CD8-positive, alpha-beta memory T cell (primary cell): ENCODE results near the gene RNF13. TPM values are rescaled to one million over a fixed set of nuclear protein-coding genes. Genes with fewer than 3 reads are reported as not detected.
A peak's percentile ranks its signal among the peaks of the same experiment; 100 is the strongest.

Experiments used
- CTCF ChIA-PET: fragments of 350-600 bp; sonication (Branson Sonifier 250); formaldehyde crosslinking; loops from one replicate; lab custom pipeline; 2021; ENCODE audit warnings: antibody characterized with exemption; lab: Charles Lee
- POLR2A ChIA-PET: fragments of 350-600 bp; sonication (Branson Sonifier 250); formaldehyde crosslinking; loops from one replicate; lab custom pipeline; 2021; ENCODE audit warnings: antibody characterized with exemption; lab: Charles Lee
- DNase-seq, 5 donors: peaks; one replicate each; pipeline versions ENCODE4 v3.0.0 to v3.0.0-alpha.2; 2020 to 2022; ENCODE audit warnings: mixed read lengths in 1 of 5
- H3K27ac ChIP-seq: one replicate; pipeline ENCODE4 v1.7.0; 2013; ENCODE audit warnings: low read depth, mild to moderate bottlenecking, low read length, moderate library complexity
- H3K27me3 ChIP-seq: 2 replicates; pipeline ENCODE4 v1.7.0; 2013; ENCODE audit warnings: low read length, mild to moderate bottlenecking; ENCODE audit not compliant: insufficient read depth, poor library complexity, severe bottlenecking
- H3K36me3 ChIP-seq: 2 replicates; pipeline ENCODE4 v1.7.0; 2013; ENCODE audit warnings: mild to moderate bottlenecking, low read length, moderate library complexity; ENCODE audit not compliant: insufficient read depth
- H3K4me1 ChIP-seq: 2 replicates; pipeline ENCODE4 v1.7.0; 2013; ENCODE audit warnings: mild to moderate bottlenecking, low read length, moderate library complexity; ENCODE audit not compliant: insufficient read depth
- H3K4me3 ChIP-seq: 2 replicates; pipeline ENCODE4 v1.7.0; 2013; ENCODE audit warnings: mild to moderate bottlenecking, low read length
- H3K9me3 ChIP-seq: 2 replicates; pipeline ENCODE4 v1.7.0; 2013; ENCODE audit warnings: mild to moderate bottlenecking, low read length
- H3K27ac Mint-ChIP-seq, 8 donors: one replicate each; pipeline ENCODE4 v1.8.0; 2020 to 2021; ENCODE audit warnings: mixed read lengths in 8 of 8, mild to moderate bottlenecking in 6 of 8, inconsistent platforms in 3 of 8, moderate library complexity in 3 of 8
- H3K27me3 Mint-ChIP-seq, 2 donors: one replicate each; pipeline ENCODE4 v1.8.0; 2020 to 2021; ENCODE audit warnings: mixed read lengths in 2 of 2, mild to moderate bottlenecking in 1 of 2, moderate library complexity in 1 of 2
- H3K36me3 Mint-ChIP-seq, 3 donors: one replicate each; pipeline ENCODE4 v1.8.0; 2020 to 2021; ENCODE audit warnings: mixed read lengths in 3 of 3, inconsistent platforms in 1 of 3, mild to moderate bottlenecking in 1 of 3
- H3K4me1 Mint-ChIP-seq, 3 donors: one replicate each; pipeline ENCODE4 v1.8.0; 2020 to 2021; ENCODE audit warnings: mixed read lengths in 3 of 3, inconsistent platforms in 1 of 3, mild to moderate bottlenecking in 1 of 3
- H3K4me3 Mint-ChIP-seq, 7 donors: one replicate each; pipeline ENCODE4 v1.8.0; 2020 to 2021; ENCODE audit warnings: mixed read lengths in 7 of 7, mild to moderate bottlenecking in 6 of 7, moderate library complexity in 4 of 7, inconsistent platforms in 2 of 7
- H3K9me3 Mint-ChIP-seq, 5 donors: one replicate each; pipeline ENCODE4 v1.8.0; 2020 to 2022; ENCODE audit warnings: mixed read lengths in 5 of 5, mild to moderate bottlenecking in 3 of 5, moderate library complexity in 2 of 5, inconsistent platforms in 1 of 5
- polyA plus RNA-seq: library from polyadenylated mRNA; unstranded; fragments of 300-500 nt; fragmentation: Illumina TruSeq; gene quantifications from one replicate; pipeline ENCODE4 v1.2.3, GENCODE V29; 2021
- total RNA-seq, 2 experiments: library from RNA; stranded (reverse); gene quantifications; one replicate each; pipeline ENCODE4 v1.2.3, GENCODE V29; 2021

RNF13 gene
- total and polyA plus RNA-seq, 3 experiments from 2014 or later: 33.5 to 110 (median 33.6) TPM

- DNase-seq: no peak
- ChIA-PET CTCF (interaction anchor here (0.8 kb wide), 1 partner anchor 93 kb away, joined by 3 read pairs; no protein-coding TSS in a partner anchor), POLR2A (no interaction called here)
- peaks cover 9 to 49% (median 19%) of the 10 kb centered on the region in 3 donors for H3K36me3 Mint-ChIP-seq
- Histone ChIP-seq H3K9me3 (no peaks in the 10 kb centered on the region), H3K4me1 (no peaks in the 10 kb centered on the region), H3K4me3 (no peak overlapping the region), H3K27ac (no peak overlapping the region), H3K36me3 (peaks cover 6% of the 10 kb centered on the region), H3K27me3 (no peaks in the 10 kb centered on the region)
- H3K27me3 Mint-ChIP-seq: no peaks in the 10 kb centered on the region
- H3K4me3 Mint-ChIP-seq: no peak overlapping the region
- H3K9me3 Mint-ChIP-seq: no peaks in the 10 kb centered on the region
- H3K27ac Mint-ChIP-seq: no peak overlapping the region
- peaks cover 13 to 21% (median 16%) of the 10 kb centered on the region in 3 donors for H3K4me1 Mint-ChIP-seq
Observed at GRCh38 chr3:149901770-149902169, 88.8 kb downstream of the RNF13 start.

DNA sequence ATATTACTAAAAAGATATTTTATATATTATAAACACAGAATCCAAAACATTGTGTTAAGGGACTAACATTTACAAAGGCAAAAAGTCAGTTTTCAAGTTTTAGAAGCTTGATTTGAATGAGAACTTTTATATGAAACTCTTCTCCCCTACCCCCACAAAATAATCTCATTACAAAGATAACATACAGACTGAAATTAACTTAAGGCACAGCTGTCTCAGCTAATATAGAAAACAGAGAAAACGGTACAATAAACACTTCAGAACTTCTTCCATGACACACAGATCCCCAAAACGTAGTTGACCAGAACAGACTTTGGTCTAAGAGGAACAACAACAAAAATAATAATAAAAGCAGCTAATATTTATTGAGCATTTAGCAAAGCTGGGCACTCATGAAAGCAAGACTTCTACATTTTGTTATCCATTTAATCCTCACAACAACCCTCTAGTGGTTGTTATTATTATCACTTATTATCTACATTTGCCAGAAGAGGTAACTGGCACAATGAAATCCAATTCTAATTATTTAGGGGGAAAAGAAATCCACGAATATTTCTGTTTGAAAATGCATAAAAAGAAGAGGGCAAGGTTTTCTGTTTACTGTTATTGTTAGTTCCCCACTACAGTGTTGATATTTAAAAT is 89.6 kb downstream of the RNF13 start:
- ChIA-PET CTCF (interaction anchor here (0.8 kb wide), 1 partner anchor 94 kb away, joined by 3 read pairs; no protein-coding TSS in a partner anchor), POLR2A (no interaction called here)
- DNase-seq: no peak
- Histone ChIP-seq H3K27ac (no peak overlapping the region), H3K9me3 (no peaks in the 10 kb centered on the region), H3K36me3 (peaks cover 2% of the 10 kb centered on the region), H3K27me3 (no peaks in the 10 kb centered on the region), H3K4me1 (no peaks in the 10 kb centered on the region), H3K4me3 (no peak overlapping the region)
- no peak overlapping the region for H3K27ac Mint-ChIP-seq
- no peak overlapping the region for H3K4me3 Mint-ChIP-seq
- no peaks in the 10 kb centered on the region for H3K27me3 Mint-ChIP-seq
- peaks cover 13 to 21% (median 16%) of the 10 kb centered on the region in 3 donors for H3K4me1 Mint-ChIP-seq
- H3K36me3 Mint-ChIP-seq: peaks cover 9 to 49% (median 21%) of the 10 kb centered on the region in 3 donors
- H3K9me3 Mint-ChIP-seq: no peaks in the 10 kb centered on the region

- Mint-ChIP-seq H3K4me1 (peaks cover 3 to 7% (median 3%) of the 10 kb centered on the region in 3 donors), H3K9me3 (no peaks in the 10 kb centered on the region), H3K27me3 (no peaks in the 10 kb centered on the region), H3K27ac (no peak overlapping the region), H3K4me3 (no peak overlapping the region), H3K36me3 (peaks cover 8 to 49% (median 29%) of the 10 kb centered on the region in 3 donors)
- H3K4me1 ChIP-seq: no peaks in the 10 kb centered on the region
- H3K9me3 ChIP-seq: no peaks in the 10 kb centered on the region
- POLR2A ChIA-PET: no interaction called here
- H3K27me3 ChIP-seq: no peaks in the 10 kb centered on the region
- CTCF ChIA-PET: no interaction called here
- no peak overlapping the region for H3K4me3 ChIP-seq
- no peak overlapping the region for H3K27ac ChIP-seq
- DNase-seq: no peak
- H3K36me3 ChIP-seq: no peaks in the 10 kb centered on the region
Observed at GRCh38 chr3:149906036-149906435, 93.0 kb downstream of the RNF13 start.

- no peaks in the 10 kb centered on the region for H3K27me3 Mint-ChIP-seq
- H3K4me1 Mint-ChIP-seq: no peaks in the 10 kb centered on the region
- peaks cover 12 to 53% (median 35%) of the 10 kb centered on the region in 3 donors for H3K36me3 Mint-ChIP-seq
- no peak overlapping the region for H3K4me3 Mint-ChIP-seq
- H3K27ac ChIP-seq: no peak overlapping the region
- no peaks in the 10 kb centered on the region for H3K36me3 ChIP-seq
- H3K4me1 ChIP-seq: no peaks in the 10 kb centered on the region
- no peak overlapping the region for H3K4me3 ChIP-seq
- H3K27ac Mint-ChIP-seq: peak overlapping the region in 3 of 8 donors; percentile 1 to 56 (median 49)
- no peak for DNase-seq
- no peaks in the 10 kb centered on the region for H3K9me3 ChIP-seq
- ChIA-PET POLR2A (no interaction called here), CTCF (interaction anchor here (1.3 kb wide), 1 partner anchor 8 kb away, joined by 4 read pairs; no protein-coding TSS in a partner anchor)
- no peaks in the 10 kb centered on the region for H3K27me3 ChIP-seq
- no peaks in the 10 kb centered on the region for H3K9me3 Mint-ChIP-seq
Observed at GRCh38 chr3:149908424-149908957, 95.5 kb downstream of the RNF13 start.

- Histone ChIP-seq H3K27me3 (no peaks in the 10 kb centered on the region), H3K36me3 (no peaks in the 10 kb centered on the region), H3K4me1 (no peaks in the 10 kb centered on the region), H3K27ac (no peak overlapping the region), H3K9me3 (no peaks in the 10 kb centered on the region), H3K4me3 (no peak overlapping the region)
- ChIA-PET POLR2A (no interaction called here), CTCF (interaction anchor here (1.3 kb wide), 1 partner anchor 10 kb away, joined by 4 read pairs; no protein-coding TSS in a partner anchor)
- no peak for DNase-seq
- Mint-ChIP-seq H3K4me1 (no peaks in the 10 kb centered on the region), H3K36me3 (peaks cover 12 to 54% (median 37%) of the 10 kb centered on the region in 3 donors), H3K27me3 (no peaks in the 10 kb centered on the region), H3K4me3 (no peak overlapping the region), H3K9me3 (no peaks in the 10 kb centered on the region), H3K27ac (peak overlapping the region in 2 of 8 donors; percentile 19 to 44)
Observed at GRCh38 chr3:149909923-149910322, 96.9 kb downstream of the RNF13 start.

GRCh38 chr3:149917124-149917667 is 104.2 kb downstream of the RNF13 start:
- peaks cover 4 to 8% (median 5%) of the 10 kb centered on the region in 3 donors for H3K4me1 Mint-ChIP-seq
- no peaks in the 10 kb centered on the region for H3K9me3 Mint-ChIP-seq
- peaks cover 14 to 51% (median 25%) of the 10 kb centered on the region in 3 donors for H3K36me3 Mint-ChIP-seq
- POLR2A ChIA-PET: no interaction called here
- no peaks in the 10 kb centered on the region for H3K36me3 ChIP-seq
- H3K4me3 ChIP-seq: no peak overlapping the region
- no peaks in the 10 kb centered on the region for H3K27me3 ChIP-seq
- H3K27me3 Mint-ChIP-seq: no peaks in the 10 kb centered on the region
- no peak overlapping the region for H3K27ac ChIP-seq
- no peaks in the 10 kb centered on the region for H3K9me3 ChIP-seq
- H3K4me1 ChIP-seq: no peaks in the 10 kb centered on the region
- CTCF ChIA-PET: no interaction called here
- H3K4me3 Mint-ChIP-seq: no peak overlapping the region
- no peak for DNase-seq
- peak overlapping the region in 1 of 8 donors; percentile 4 for H3K27ac Mint-ChIP-seq

- H3K27ac Mint-ChIP-seq: no peak overlapping the region
- CTCF ChIA-PET: no interaction called here
Observed at GRCh38 chr3:149919509-149919908, 106.5 kb downstream of the RNF13 start.

GRCh38 chr3:149920119-149920518 is 107.1 kb downstream of the RNF13 start:
- H3K27me3 ChIP-seq: no peaks in the 10 kb centered on the region
- POLR2A ChIA-PET: no interaction called here
- Mint-ChIP-seq H3K36me3 (peaks cover 17 to 42% (median 18%) of the 10 kb centered on the region in 3 donors), H3K27me3 (no peaks in the 10 kb centered on the region), H3K4me3 (no peak overlapping the region), H3K27ac (peak overlapping the region in 1 of 8 donors; percentile 14), H3K9me3 (no peaks in the 10 kb centered on the region), H3K4me1 (peaks cover 4 to 8% (median 5%) of the 10 kb centered on the region in 3 donors)
- no peak overlapping the region for H3K4me3 ChIP-seq
- H3K27ac ChIP-seq: no peak overlapping the region
- CTCF ChIA-PET: no interaction called here
- no peaks in the 10 kb centered on the region for H3K4me1 ChIP-seq
- H3K36me3 ChIP-seq: no peaks in the 10 kb centered on the region
- DNase-seq: no peak
- no peaks in the 10 kb centered on the region for H3K9me3 ChIP-seq

More at GRCh38 chr3:149919509-149919908, 106.5 kb downstream of the RNF13 start:
- Histone ChIP-seq H3K4me1 (no peaks in the 10 kb centered on the region), H3K36me3 (no peaks in the 10 kb centered on the region), H3K27ac (no peak overlapping the region), H3K27me3 (no peaks in the 10 kb centered on the region), H3K4me3 (no peak overlapping the region), H3K9me3 (no peaks in the 10 kb centered on the region)
- peaks cover 17 to 44% (median 18%) of the 10 kb centered on the region in 3 donors for H3K36me3 Mint-ChIP-seq
- H3K4me1 Mint-ChIP-seq: peaks cover 4 to 8% (median 5%) of the 10 kb centered on the region in 3 donors
- no peak for DNase-seq
- H3K27me3 Mint-ChIP-seq: no peaks in the 10 kb centered on the region
- H3K9me3 Mint-ChIP-seq: no peaks in the 10 kb centered on the region
- POLR2A ChIA-PET: no interaction called here
- H3K4me3 Mint-ChIP-seq: no peak overlapping the region
